ENCODE results near the gene MBD4. TPM values are rescaled to one million over a fixed set of nuclear protein-coding genes. Genes with fewer than 3 reads are reported as not detected.

Gene MBD4
- total RNA-seq, 1 experiment from 2014 or later = 15.7 TPM

- CTCF ChIA-PET = no interaction called here
- no peaks in the 10 kb centered on the region for H3K79me2 ChIP-seq (ENCODE audit: insufficient read depth, low read length)
- H3K4me3 ChIP-seq (replicated peaks in 1 of 2; ENCODE audit: low read depth in 1 of 2, low read length in 2 of 2) = no peak overlapping the region
- H3K27ac ChIP-seq (ENCODE audit: low read depth, low read length) = no peak overlapping the region
- no peak for ATAC-seq
- POLR2A ChIA-PET = no interaction called here
- H3K4me2 ChIP-seq (ENCODE audit: low read length) = no peak overlapping the region
- H3K27me3 ChIP-seq (ENCODE audit: insufficient read depth, low read length) = no peaks in the 10 kb centered on the region
- no peak for DNase-seq (ENCODE audit: low read depth, low spot score)
- no peak for TF ChIP-seq ZFX (IDR thresholded peaks at IDR 0.05)
- TF ChIP-seq CEBPB (IDR thresholded peaks at IDR 0.05; ENCODE audit: low read depth) = no peak
- no peak for TF ChIP-seq CBX3 (IDR thresholded peaks at IDR 0.05; ENCODE audit: low read depth)
- no peaks in the 10 kb centered on the region for H3K9me2 ChIP-seq (ENCODE audit: insufficient read depth)
- H2AFZ ChIP-seq (ENCODE audit: low read depth, low read length, poor library complexity, severe bottlenecking) = no peak overlapping the region
- no peak overlapping the region for H3K9ac ChIP-seq (ENCODE audit: low read length)
- H3K9me3 ChIP-seq (ENCODE audit: control insufficient read depth in 1 of 2, insufficient read depth in 1 of 2, low read depth in 1 of 2, low read length in 2 of 2) = no peaks in the 10 kb centered on the region
- peaks cover 0 to 5% of the 10 kb centered on the region in 2 experiments; a peak in 2 of 4 replicates for H3K36me3 ChIP-seq (ENCODE audit: control insufficient read depth in 1 of 2, insufficient read depth in 2 of 2, low read length in 2 of 2)
- RAD21 ChIA-PET (ENCODE audit: low non-redundant PET in 1 of 2, low total read pairs in 2 of 2, uncharacterized antibody in 2 of 2, unreplicated experiment in 2 of 2) = no interaction called here
- H3K4me1 ChIP-seq (ENCODE audit: control insufficient read depth in 1 of 2, insufficient read depth in 2 of 2, low read length in 2 of 2) = peaks cover 0 to 17% of the 10 kb centered on the region in 2 experiments; a peak in 2 of 4 replicates
- no peaks in the 10 kb centered on the region for H4K20me1 ChIP-seq (ENCODE audit: insufficient read depth)
- no TSS peak for BruUV-seq (replicated peaks)
- intact Hi-C loops (cut with micrococcal nuclease) = no loop called here
These were observed 14.1 kb downstream of the MBD4 start for GRCh38 chr3:129425619-129426018.

- RAD21 ChIA-PET (ENCODE audit: low non-redundant PET in 1 of 2, low total read pairs in 2 of 2, uncharacterized antibody in 2 of 2, unreplicated experiment in 2 of 2) = no interaction called here
- H2AFZ ChIP-seq (ENCODE audit: low read depth, low read length, poor library complexity, severe bottlenecking) = no peak overlapping the region
- no peak for TF ChIP-seq JUND (IDR thresholded peaks at IDR 0.05)
- no peak for TF ChIP-seq SP1 (IDR thresholded peaks at IDR 0.05; ENCODE audit: low read depth)
- TF ChIP-seq CBX3 (IDR thresholded peaks at IDR 0.05; ENCODE audit: low read depth) = no peak
- TF ChIP-seq ATF3 (IDR thresholded peaks at IDR 0.05) = no peak
- TF ChIP-seq RAD21 (IDR thresholded peaks at IDR 0.05; ENCODE audit: low read depth) = no peak
- no peak for TF ChIP-seq POLR2AphosphoS5 (IDR thresholded peaks at IDR 0.05; ENCODE audit: low read depth, low read length)
- no peak for TF ChIP-seq ZNF274 (IDR thresholded peaks at IDR 0.05; ENCODE audit: low read depth, low read length)
- no peak for TF ChIP-seq EZH2 (IDR thresholded peaks at IDR 0.05)
- no peak for TF ChIP-seq SIN3A (IDR thresholded peaks at IDR 0.05; ENCODE audit: low read depth)
- no peak for TF ChIP-seq FOSL1 (IDR thresholded peaks at IDR 0.05; ENCODE audit: low read depth)
- no peak for TF ChIP-seq ZBTB33 (IDR thresholded peaks at IDR 0.05; ENCODE audit: extremely low read depth, insufficient replicate concordance, low read length)
- TF ChIP-seq ZFX (IDR thresholded peaks at IDR 0.05) = no peak
- no peak for TF ChIP-seq POLR2A (IDR thresholded peaks at IDR 0.05; ENCODE audit: borderline replicate concordance, extremely low read depth, insufficient read depth, insufficient read length)
- TF ChIP-seq EGR1 (IDR thresholded peaks at IDR 0.05; ENCODE audit: low read depth) = no peak
- no peak for TF ChIP-seq CTCF (IDR thresholded peaks at IDR 0.05 in 2 of 3, conservative IDR thresholded peaks at IDR 0.05 in 1 of 3; ENCODE audit: borderline replicate concordance in 1 of 3, insufficient read depth in 1 of 3, low read depth in 2 of 3, low read length in 2 of 3)
- no peak for TF ChIP-seq MAX (IDR thresholded peaks at IDR 0.05)
- no peak for TF ChIP-seq CEBPB (IDR thresholded peaks at IDR 0.05; ENCODE audit: low read depth)
- no peak for TF ChIP-seq SRF (IDR thresholded peaks at IDR 0.05; ENCODE audit: low read depth)
- no peaks in the 10 kb centered on the region for H3K79me2 ChIP-seq (ENCODE audit: insufficient read depth, low read length)
- intact Hi-C loops (cut with micrococcal nuclease) = no loop called here
- H3K4me1 ChIP-seq (ENCODE audit: control insufficient read depth in 1 of 2, insufficient read depth in 2 of 2, low read length in 2 of 2) = peaks cover 0 to 17% of the 10 kb centered on the region in 2 experiments; a peak in 2 of 4 replicates
- no peak overlapping the region for H3K4me3 ChIP-seq (replicated peaks in 1 of 2; ENCODE audit: low read depth in 1 of 2, low read length in 2 of 2)
- peaks cover 0 to 1% of the 10 kb centered on the region in 2 experiments; a peak in 1 of 4 replicates for H3K36me3 ChIP-seq (ENCODE audit: control insufficient read depth in 1 of 2, insufficient read depth in 2 of 2, low read length in 2 of 2)
- H3K9me3 ChIP-seq (ENCODE audit: control insufficient read depth in 1 of 2, insufficient read depth in 1 of 2, low read depth in 1 of 2, low read length in 2 of 2) = no peaks in the 10 kb centered on the region
- no TSS peak for BruUV-seq (replicated peaks)
- no peak for ATAC-seq
- H3K27ac ChIP-seq (ENCODE audit: low read depth, low read length) = no peak overlapping the region
- H4K20me1 ChIP-seq (ENCODE audit: insufficient read depth) = no peaks in the 10 kb centered on the region
- POLR2A ChIA-PET = no interaction called here
- no peaks in the 10 kb centered on the region for H3K9me2 ChIP-seq (ENCODE audit: insufficient read depth)
- CTCF ChIA-PET = no interaction called here
- no peak overlapping the region for H3K4me2 ChIP-seq (ENCODE audit: low read length)
- H3K27me3 ChIP-seq (ENCODE audit: insufficient read depth, low read length) = no peaks in the 10 kb centered on the region
- H3K9ac ChIP-seq (ENCODE audit: low read length) = no peak overlapping the region
- DNase-seq (ENCODE audit: low read depth, low spot score) = no peak
These were observed 14.5 kb downstream of the MBD4 start for GRCh38 chr3:129425213-129425612.

Data from HCT116 (cell line).